DND-41 (cell line): ENCODE results near the gene BBS4.

ENCODE experiments used
- EZH2 ChIP-seq: IDR thresholded peaks from 3 replicates; pipeline ENCODE4 v1.6.1; 2012; ENCODE audit warnings: borderline replicate concordance, low read depth, mild to moderate bottlenecking, moderate library complexity, low read length, inconsistent platforms; ENCODE audit not compliant: severe bottlenecking
- TF ChIP-seq, protein P1 (sequence below): IDR thresholded peaks from 2 replicates; pipeline ENCODE4 v1.5.1; 2012; ENCODE audit warnings: borderline replicate concordance, low read length, moderate library complexity, mild to moderate bottlenecking; ENCODE audit not compliant: poor library complexity, severe bottlenecking; ENCODE audit errors: extremely low read depth

DNA sequence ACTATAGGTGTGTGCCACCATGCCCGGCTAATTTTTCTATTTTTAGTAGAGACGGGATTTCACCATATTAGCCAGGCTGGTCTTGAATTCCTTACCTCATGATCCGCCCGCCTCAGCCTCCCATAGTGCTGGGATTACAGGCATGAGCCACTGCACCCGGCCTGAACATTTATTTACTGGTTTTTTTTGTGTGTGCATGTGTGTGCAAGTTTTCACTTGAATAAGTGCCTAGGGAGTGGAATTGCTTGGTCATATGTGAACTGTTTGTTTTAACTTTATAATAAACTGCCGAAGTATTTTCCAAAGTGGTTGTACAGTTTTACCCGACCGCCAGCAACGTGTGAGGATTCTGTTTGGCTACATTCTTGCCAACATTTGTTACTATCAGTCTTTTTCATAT lies 14.1 kb downstream of the BBS4 start:
- TF ChIP-seq, protein P1, sequence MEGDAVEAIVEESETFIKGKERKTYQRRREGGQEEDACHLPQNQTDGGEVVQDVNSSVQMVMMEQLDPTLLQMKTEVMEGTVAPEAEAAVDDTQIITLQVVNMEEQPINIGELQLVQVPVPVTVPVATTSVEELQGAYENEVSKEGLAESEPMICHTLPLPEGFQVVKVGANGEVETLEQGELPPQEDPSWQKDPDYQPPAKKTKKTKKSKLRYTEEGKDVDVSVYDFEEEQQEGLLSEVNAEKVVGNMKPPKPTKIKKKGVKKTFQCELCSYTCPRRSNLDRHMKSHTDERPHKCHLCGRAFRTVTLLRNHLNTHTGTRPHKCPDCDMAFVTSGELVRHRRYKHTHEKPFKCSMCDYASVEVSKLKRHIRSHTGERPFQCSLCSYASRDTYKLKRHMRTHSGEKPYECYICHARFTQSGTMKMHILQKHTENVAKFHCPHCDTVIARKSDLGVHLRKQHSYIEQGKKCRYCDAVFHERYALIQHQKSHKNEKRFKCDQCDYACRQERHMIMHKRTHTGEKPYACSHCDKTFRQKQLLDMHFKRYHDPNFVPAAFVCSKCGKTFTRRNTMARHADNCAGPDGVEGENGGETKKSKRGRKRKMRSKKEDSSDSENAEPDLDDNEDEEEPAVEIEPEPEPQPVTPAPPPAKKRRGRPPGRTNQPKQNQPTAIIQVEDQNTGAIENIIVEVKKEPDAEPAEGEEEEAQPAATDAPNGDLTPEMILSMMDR: no peak
- TF ChIP-seq EZH2: no peak
